Stimulated activated naive CD8-positive, alpha-beta T cell treated with anti-CD3 and anti-CD28 coated beads, Interleukin-15, amount 100 ng/mL, for 72 hours (primary cell): ENCODE data around the gene SLC26A6.
A peak's percentile ranks its signal among the peaks of the same experiment; 100 is the strongest.

Source experiments
- ATAC-seq: fragments of 150-1000 bp; cut with Tn5 transposase; 2 replicates; pipeline ENCODE4 v1.10.0; 2021; ENCODE audit warnings: mild to moderate bottlenecking, moderate library complexity
- DNase-seq, 2 donors: peaks; one replicate each; pipeline ENCODE4 v3.0.0; 2021 to 2022
- H3K27ac Mint-ChIP-seq, 2 donors: one replicate each; pipeline ENCODE4 v1.8.0; 2022; ENCODE audit warnings: mild to moderate bottlenecking in 2 of 2, mixed read lengths in 2 of 2, moderate library complexity in 2 of 2
- H3K27me3 Mint-ChIP-seq: one replicate; pipeline ENCODE4 v1.8.0; 2022; ENCODE audit warnings: mixed read lengths
- H3K4me1 Mint-ChIP-seq: one replicate; pipeline ENCODE4 v1.8.0; 2022; ENCODE audit warnings: mild to moderate bottlenecking, mixed read lengths
- H3K4me3 Mint-ChIP-seq, 2 donors: one replicate each; pipeline ENCODE4 v1.8.0; 2022; ENCODE audit warnings: mild to moderate bottlenecking in 2 of 2, mixed read lengths in 2 of 2, moderate library complexity in 1 of 2
- H3K9me3 Mint-ChIP-seq, 2 donors: one replicate each; pipeline ENCODE4 v1.8.0; 2022; ENCODE audit warnings: mixed read lengths in 2 of 2

Gene SLC26A6

GRCh38 chr3:48599077-48599501 lies 36.2 kb downstream of the SLC26A6 start:
- Mint-ChIP-seq H3K9me3 (no peaks in the 10 kb centered on the region), H3K27ac (no peak overlapping the region), H3K4me3 (no peak overlapping the region), H3K4me1 (peaks cover 17% of the 10 kb centered on the region), H3K27me3 (peaks cover 24% of the 10 kb centered on the region)
- no peak for DNase-seq
- no peak for ATAC-seq

GRCh38 chr3:48598323-48599076 lies 36.8 kb downstream of the SLC26A6 start:
- Mint-ChIP-seq H3K27ac (no peak overlapping the region), H3K4me3 (no peak overlapping the region), H3K4me1 (peaks cover 17% of the 10 kb centered on the region), H3K27me3 (peaks cover 30% of the 10 kb centered on the region), H3K9me3 (no peaks in the 10 kb centered on the region)
- ATAC-seq (no peak), DNase-seq (no peak)

GRCh38 chr3:48597408-48597800 lies 37.9 kb downstream of the SLC26A6 start:
- Mint-ChIP-seq H3K9me3 (no peaks in the 10 kb centered on the region), H3K27ac (no peak overlapping the region), H3K4me1 (peaks cover 17% of the 10 kb centered on the region), H3K27me3 (peaks cover 41% of the 10 kb centered on the region), H3K4me3 (no peak overlapping the region)
- no peak for ATAC-seq
- no peak for DNase-seq

- Mint-ChIP-seq H3K9me3 (no peaks in the 10 kb centered on the region), H3K4me1 (peaks cover 17% of the 10 kb centered on the region), H3K4me3 (no peak overlapping the region), H3K27ac (peak overlapping the region in 1 of 2 donors; percentile 21), H3K27me3 (peaks cover 47% of the 10 kb centered on the region)
- ATAC-seq (peak; percentile 9), DNase-seq (no peak)
Observed at GRCh38 chr3:48596676-48597407, 38.4 kb downstream of the SLC26A6 start.

- ATAC-seq (no peak), DNase-seq (no peak)
- Mint-ChIP-seq H3K4me1 (peaks cover 17% of the 10 kb centered on the region), H3K27ac (peak overlapping the region in 1 of 2 donors; percentile 21), H3K9me3 (no peaks in the 10 kb centered on the region), H3K4me3 (peak overlapping the region in 1 of 2 donors; percentile 38), H3K27me3 (peaks cover 52% of the 10 kb centered on the region)
Observed at GRCh38 chr3:48596157-48596556, 39.1 kb downstream of the SLC26A6 start.

GRCh38 chr3:48595526-48596121 lies 39.6 kb downstream of the SLC26A6 start:
- Mint-ChIP-seq H3K27ac (peak overlapping the region in 1 of 2 donors; percentile 21), H3K9me3 (no peaks in the 10 kb centered on the region), H3K4me1 (peaks cover 17% of the 10 kb centered on the region), H3K4me3 (peak overlapping the region in 1 of 2 donors; percentile 62), H3K27me3 (peaks cover 57% of the 10 kb centered on the region)
- peak; percentile 6 for ATAC-seq
- no peak for DNase-seq

- H3K27ac Mint-ChIP-seq = peak within 1 kb of the TSS in 1 of 2 donors; percentile 21
- peak within 1 kb of the TSS; percentile 41 to 62 for H3K4me3 Mint-ChIP-seq
- ATAC-seq = peak; percentile 4
Observed at GRCh38 chr3:48595075-48595525, 40.2 kb downstream of the SLC26A6 start, which contains the start of gene COL7A1. Gene COL7A1, minus strand, starts transcription at chr3:48595329. Its CDS starts 170 bp downstream, at chr3:48595159.

GRCh38 chr3:48594417-48595049 lies 40.7 kb downstream of the SLC26A6 start:
- no peaks in the 10 kb centered on the region for H3K9me3 Mint-ChIP-seq
- H3K27me3 Mint-ChIP-seq = peaks cover 68% of the 10 kb centered on the region

More at GRCh38 chr3:48595075-48595525, 40.2 kb downstream of the SLC26A6 start, which contains the start of gene COL7A1:
- Mint-ChIP-seq H3K4me1 (peaks cover 17% of the 10 kb centered on the region), H3K9me3 (no peaks in the 10 kb centered on the region), H3K27me3 (peaks cover 62% of the 10 kb centered on the region)
- no peak for DNase-seq

GRCh38 chr3:48593337-48593736 lies 41.9 kb downstream of the SLC26A6 start:
- H3K4me1 Mint-ChIP-seq = peaks cover 17% of the 10 kb centered on the region
- no peak overlapping the region for H3K4me3 Mint-ChIP-seq
- H3K27ac Mint-ChIP-seq = no peak overlapping the region
- H3K27me3 Mint-ChIP-seq = peaks cover 80% of the 10 kb centered on the region
- no peaks in the 10 kb centered on the region for H3K9me3 Mint-ChIP-seq
- DNase-seq (no peak), ATAC-seq (no peak)

More at GRCh38 chr3:48594417-48595049, 40.7 kb downstream of the SLC26A6 start:
- no peak for DNase-seq
- ATAC-seq = no peak
- no peak overlapping the region for H3K27ac Mint-ChIP-seq
- H3K4me3 Mint-ChIP-seq = peak overlapping the region; percentile 41 to 62
- peaks cover 17% of the 10 kb centered on the region for H3K4me1 Mint-ChIP-seq

- DNase-seq (no peak), ATAC-seq (no peak)
- peaks cover 87% of the 10 kb centered on the region for H3K27me3 Mint-ChIP-seq
- no peak overlapping the region for H3K27ac Mint-ChIP-seq
- peaks cover 17% of the 10 kb centered on the region for H3K4me1 Mint-ChIP-seq
- no peaks in the 10 kb centered on the region for H3K9me3 Mint-ChIP-seq
- no peak overlapping the region for H3K4me3 Mint-ChIP-seq
Observed at GRCh38 chr3:48592519-48593087, 42.7 kb downstream of the SLC26A6 start.

GRCh38 chr3:48591886-48592518 lies 43.3 kb downstream of the SLC26A6 start:
- peaks cover 92% of the 10 kb centered on the region for H3K27me3 Mint-ChIP-seq
- no peak overlapping the region for H3K4me3 Mint-ChIP-seq
- ATAC-seq = no peak

GRCh38 chr3:48591436-48591835 lies 43.8 kb downstream of the SLC26A6 start:
- peaks cover 17% of the 10 kb centered on the region for H3K4me1 Mint-ChIP-seq
- ATAC-seq (no peak), DNase-seq (no peak)
- no peaks in the 10 kb centered on the region for H3K9me3 Mint-ChIP-seq
- H3K27ac Mint-ChIP-seq = no peak overlapping the region
- H3K4me3 Mint-ChIP-seq = no peak overlapping the region
- peaks cover 92% of the 10 kb centered on the region for H3K27me3 Mint-ChIP-seq

More at GRCh38 chr3:48591886-48592518, 43.3 kb downstream of the SLC26A6 start:
- H3K4me1 Mint-ChIP-seq = peaks cover 17% of the 10 kb centered on the region
- H3K9me3 Mint-ChIP-seq = no peaks in the 10 kb centered on the region
- no peak overlapping the region for H3K27ac Mint-ChIP-seq
- no peak for DNase-seq

- Mint-ChIP-seq H3K9me3 (no peaks in the 10 kb centered on the region), H3K27me3 (peaks cover 60% of the 10 kb centered on the region), H3K27ac (peak overlapping the region in 1 of 2 donors; percentile 19), H3K4me1 (no peaks in the 10 kb centered on the region), H3K4me3 (no peak overlapping the region)
- no peak for ATAC-seq
- no peak for DNase-seq
Observed at GRCh38 chr3:48588230-48588629, 47.0 kb downstream of the SLC26A6 start.

- no peak for ATAC-seq
- no peaks in the 10 kb centered on the region for H3K9me3 Mint-ChIP-seq
Observed at GRCh38 chr3:48587686-48588085, 47.6 kb downstream of the SLC26A6 start.

More at GRCh38 chr3:48587686-48588085, 47.6 kb downstream of the SLC26A6 start:
- no peak overlapping the region for H3K27ac Mint-ChIP-seq
- no peaks in the 10 kb centered on the region for H3K4me1 Mint-ChIP-seq
- no peak for DNase-seq
- no peak overlapping the region for H3K4me3 Mint-ChIP-seq
- H3K27me3 Mint-ChIP-seq = peaks cover 54% of the 10 kb centered on the region
